HEK293 (cell line): ENCODE measurements around the gene NMNAT3.

Experiments used
- SP2 ChIP-seq: fragments of 450-650 bp; formaldehyde crosslinking; IDR thresholded peaks from 2 replicates; pipeline ENCODE4 v1.5.1; 2016; ENCODE audit warnings: missing biosample characterization, missing genetic modification characterization
- ZNF501 ChIP-seq: fragments of 450-650 bp; formaldehyde crosslinking; IDR thresholded peaks from 2 replicates; pipeline ENCODE4 v1.5.1; 2016; ENCODE audit warnings: missing biosample characterization, missing genetic modification characterization
- TF ChIP-seq, protein P1 (sequence below): fragments of 450-650 bp; formaldehyde crosslinking; IDR thresholded peaks from 2 replicates; pipeline ENCODE4 v1.5.1; 2016; ENCODE audit warnings: missing biosample characterization, missing genetic modification characterization

DNA sequence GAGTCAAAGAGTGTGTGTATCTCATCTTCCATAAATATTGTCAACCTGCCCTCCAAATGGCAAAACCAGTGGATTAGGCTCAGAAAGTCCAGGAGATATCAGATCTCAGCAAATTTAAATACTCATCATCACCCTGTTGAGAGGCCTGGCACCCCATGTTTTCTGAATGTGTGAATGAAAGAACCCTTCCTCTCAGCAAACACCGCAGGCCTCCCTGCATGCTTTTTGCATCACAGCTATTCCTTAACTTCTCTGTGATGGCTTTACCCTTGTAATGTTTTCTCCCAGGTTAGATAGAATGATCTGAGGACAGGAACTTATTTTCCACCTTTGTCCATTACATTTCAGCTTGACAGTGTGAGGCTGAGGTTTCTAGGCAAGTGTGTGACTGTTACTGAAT, 43.6 kb upstream of the NMNAT3 start:
- TF ChIP-seq SP2 (tag by site-specific recombination) (no peak), ZNF501 (tag by site-specific recombination) (no peak)
- TF ChIP-seq, protein P1, sequence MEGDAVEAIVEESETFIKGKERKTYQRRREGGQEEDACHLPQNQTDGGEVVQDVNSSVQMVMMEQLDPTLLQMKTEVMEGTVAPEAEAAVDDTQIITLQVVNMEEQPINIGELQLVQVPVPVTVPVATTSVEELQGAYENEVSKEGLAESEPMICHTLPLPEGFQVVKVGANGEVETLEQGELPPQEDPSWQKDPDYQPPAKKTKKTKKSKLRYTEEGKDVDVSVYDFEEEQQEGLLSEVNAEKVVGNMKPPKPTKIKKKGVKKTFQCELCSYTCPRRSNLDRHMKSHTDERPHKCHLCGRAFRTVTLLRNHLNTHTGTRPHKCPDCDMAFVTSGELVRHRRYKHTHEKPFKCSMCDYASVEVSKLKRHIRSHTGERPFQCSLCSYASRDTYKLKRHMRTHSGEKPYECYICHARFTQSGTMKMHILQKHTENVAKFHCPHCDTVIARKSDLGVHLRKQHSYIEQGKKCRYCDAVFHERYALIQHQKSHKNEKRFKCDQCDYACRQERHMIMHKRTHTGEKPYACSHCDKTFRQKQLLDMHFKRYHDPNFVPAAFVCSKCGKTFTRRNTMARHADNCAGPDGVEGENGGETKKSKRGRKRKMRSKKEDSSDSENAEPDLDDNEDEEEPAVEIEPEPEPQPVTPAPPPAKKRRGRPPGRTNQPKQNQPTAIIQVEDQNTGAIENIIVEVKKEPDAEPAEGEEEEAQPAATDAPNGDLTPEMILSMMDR (tag by site-specific recombination): no peak
